GM21737 (cell line): Measurements from ENCODE around the gene DEFB118.
"Not testable (repeated sequence)": the region's sequence is repeated elsewhere in the genome, so short reads cannot be mapped to it uniquely, and the experiment has no call there.

Experiments used
- ATAC-seq: cut with Tn5 transposase; IDR thresholded peaks from one replicate; pipeline ENCODE4 v1.9.1; 2021; ENCODE audit warnings: mild to moderate bottlenecking, moderate library complexity; ENCODE audit not compliant: unreplicated experiment

The DEFB118 gene, protein sequence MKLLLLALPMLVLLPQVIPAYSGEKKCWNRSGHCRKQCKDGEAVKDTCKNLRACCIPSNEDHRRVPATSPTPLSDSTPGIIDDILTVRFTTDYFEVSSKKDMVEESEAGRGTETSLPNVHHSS

DNA sequence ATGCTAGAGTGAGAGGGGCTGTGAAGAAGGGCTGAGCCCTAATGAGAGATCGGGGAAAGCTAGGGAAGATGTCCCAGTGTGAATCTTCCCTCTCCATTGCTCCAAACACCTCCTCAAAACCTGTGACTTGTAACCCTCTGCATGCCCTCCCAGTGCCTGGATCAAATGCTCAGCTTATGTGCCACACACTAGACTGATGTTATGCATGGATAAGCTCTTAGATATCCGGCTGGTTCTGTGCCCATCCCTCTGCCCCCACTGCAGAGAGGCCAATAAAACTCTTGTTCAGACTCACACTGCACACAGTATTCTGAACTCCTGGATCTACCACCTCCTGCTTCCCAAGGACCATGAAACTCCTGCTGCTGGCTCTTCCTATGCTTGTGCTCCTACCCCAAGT is at the start of gene DEFB118:
TSS of gene DEFB118 (plus strand) at position 301 of the 400 bp plus-strand sequence. CDS start at position 351, 50 bp downstream.
- no peak for ATAC-seq

DNA sequence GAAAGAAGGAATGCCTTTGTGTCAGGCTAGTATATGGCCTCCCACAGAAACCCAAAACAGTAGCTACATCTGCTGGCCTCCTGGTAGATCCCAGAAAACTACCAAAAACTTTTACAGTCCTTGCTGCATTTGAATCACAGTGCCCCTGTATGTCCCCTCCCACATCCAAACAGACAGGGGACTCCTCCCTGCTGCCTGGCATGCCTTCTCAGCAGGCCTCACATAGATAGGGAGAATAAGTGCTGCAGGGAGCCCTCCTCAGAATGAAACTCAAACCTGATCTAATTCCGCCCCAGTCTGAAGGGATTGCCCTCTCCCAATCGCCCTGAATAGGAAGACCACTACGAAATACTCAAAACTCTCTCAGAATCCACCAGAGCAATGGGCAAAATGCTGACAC is 45.9 kb upstream of the DEFB118 start:
- no peak for ATAC-seq

DNA sequence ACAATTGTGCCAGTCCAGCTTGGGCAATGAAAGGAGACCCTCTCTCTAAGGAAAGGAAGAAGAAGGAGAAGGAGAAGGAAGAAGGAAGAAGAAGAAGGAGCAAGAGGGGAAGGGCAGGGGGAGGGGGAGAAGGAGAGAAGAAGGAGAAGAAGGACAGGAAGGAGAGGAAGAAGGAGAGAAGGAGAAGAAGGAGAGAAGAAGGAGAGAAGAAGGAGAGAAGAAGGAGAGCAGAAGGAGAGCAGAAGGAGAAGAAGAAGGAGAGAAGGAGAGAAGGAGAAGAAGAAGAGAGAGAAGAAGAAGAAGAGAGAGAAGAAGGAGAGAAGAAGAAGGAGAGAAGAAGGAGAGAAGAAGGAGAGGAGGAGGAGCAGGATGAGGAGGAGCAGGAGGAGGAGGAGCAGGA is 37.5 kb upstream of the DEFB118 start:
- ATAC-seq = no peak

DNA sequence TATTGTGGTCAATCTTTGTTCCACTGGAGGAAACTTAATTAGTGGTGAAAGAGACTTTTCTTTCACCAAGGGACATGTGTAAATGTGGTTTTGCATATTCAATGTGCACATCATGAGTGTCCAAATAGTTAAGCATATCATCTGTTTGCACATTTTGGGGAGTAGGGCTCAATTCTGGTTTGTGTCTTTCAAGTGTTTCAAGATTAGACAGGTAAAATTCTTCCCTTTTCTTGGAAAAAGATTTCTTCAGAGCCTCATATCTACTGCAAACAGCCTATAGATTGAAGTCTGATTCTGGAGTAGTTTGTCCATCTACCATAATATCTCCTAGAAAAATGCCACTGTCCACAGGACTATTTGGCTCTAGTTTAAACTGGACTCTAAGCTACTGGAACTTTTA is 26.9 kb upstream of the DEFB118 start:
- no peak for ATAC-seq

DNA sequence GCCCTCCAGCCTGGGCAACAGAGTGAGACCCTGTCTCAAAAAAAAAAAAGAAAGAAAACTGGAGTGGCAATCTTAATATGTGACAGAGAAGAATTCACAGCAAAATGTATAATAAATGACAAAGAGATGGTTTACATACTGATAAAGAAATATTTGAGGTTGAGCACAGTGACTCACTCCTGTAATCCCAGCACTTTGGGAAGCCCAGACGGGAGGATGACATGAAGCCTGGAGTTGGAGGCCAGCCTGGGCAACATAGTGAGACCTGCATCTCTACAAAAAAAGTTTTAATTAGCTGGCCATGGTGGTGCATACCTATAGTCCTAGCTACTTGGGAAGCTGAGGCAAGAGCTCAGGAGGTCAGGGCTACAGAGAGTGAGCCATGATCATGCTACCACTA is 12.4 kb upstream of the DEFB118 start:
- ATAC-seq = no peak

DNA sequence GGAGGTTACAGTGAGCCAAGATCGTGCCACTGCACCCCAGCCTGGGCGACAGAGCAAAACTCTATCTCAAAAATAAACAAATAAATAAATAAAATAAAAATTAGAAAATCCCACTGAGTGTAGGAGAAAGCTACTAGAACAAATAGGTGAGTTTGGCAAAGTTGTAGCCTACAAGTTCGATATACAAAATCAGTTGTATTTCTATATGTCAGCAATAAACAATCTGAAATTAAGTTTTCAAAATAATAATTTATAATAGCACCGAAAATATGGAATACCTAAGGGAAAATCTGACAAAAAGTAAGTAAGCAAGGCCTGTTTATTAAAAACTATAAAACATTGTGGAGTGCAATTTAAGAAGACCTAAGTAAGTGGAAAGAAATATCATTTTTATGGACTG is 5.1 kb upstream of the DEFB118 start:
- ATAC-seq = no peak

DNA sequence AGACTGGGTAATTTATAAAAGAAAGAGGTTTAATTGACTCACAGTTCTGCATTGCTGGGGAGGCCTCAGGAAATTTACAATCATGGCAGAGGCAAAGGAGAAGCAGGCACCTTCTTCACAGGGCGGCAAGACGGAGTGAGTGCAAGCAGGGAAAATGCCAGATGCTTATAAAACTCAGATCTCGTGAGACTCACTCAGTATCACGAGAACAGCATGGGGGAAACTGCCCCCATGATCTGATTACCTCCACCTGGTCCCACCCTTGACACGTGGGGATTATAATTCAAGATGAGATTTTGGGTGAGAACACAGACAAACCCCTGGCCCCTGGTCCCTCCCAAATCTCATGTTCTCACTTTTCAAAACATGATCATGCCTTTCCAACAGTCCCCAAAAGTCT is 4.1 kb upstream of the DEFB118 start:
- ATAC-seq = not testable (repeated sequence)

DNA sequence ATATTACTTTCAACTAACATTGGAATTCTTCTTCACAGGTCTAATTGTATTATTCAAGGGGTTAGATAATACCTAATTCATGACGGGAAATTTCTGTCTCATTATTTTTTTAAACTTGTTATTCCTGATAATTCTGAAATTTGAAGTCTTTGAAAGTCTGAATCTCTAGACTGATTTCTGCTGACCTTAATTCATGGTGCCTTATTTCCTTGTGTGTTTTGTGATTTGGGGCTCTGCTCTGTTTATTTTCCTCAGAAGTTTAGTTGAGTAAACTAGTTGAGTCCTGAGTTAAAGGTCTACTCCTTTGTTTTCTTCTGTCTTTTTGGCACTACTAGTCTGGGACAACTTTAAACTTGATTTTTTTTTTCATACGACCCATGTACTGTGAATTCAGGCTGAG is 5.9 kb downstream of the DEFB118 start:
- no peak for ATAC-seq

DNA sequence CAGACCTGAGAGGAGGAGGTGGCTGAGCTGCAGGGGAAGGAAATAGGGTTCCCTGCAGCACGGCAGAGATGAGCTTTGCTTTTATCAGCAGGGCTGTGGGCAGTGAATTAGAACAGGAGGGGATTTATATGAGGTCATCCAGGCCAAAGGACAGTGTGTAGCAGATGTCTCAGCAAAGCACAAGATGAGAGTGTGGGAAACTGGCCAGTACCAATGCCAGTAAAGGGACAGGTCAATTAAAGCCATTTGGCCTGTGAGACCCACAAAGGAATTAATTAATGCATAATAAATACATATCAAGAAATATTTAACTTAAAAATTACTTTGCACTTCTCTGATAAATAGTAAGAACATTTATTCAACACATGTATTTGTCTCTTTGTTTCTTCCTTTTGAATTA is 22.1 kb downstream of the DEFB118 start, which contains the start of gene DEFB119:
TSS of gene DEFB119 (minus strand) at position 101 of the 400 bp plus-strand sequence. CDS start 107 bp downstream, outside the sequence.
- ATAC-seq = no peak

DNA sequence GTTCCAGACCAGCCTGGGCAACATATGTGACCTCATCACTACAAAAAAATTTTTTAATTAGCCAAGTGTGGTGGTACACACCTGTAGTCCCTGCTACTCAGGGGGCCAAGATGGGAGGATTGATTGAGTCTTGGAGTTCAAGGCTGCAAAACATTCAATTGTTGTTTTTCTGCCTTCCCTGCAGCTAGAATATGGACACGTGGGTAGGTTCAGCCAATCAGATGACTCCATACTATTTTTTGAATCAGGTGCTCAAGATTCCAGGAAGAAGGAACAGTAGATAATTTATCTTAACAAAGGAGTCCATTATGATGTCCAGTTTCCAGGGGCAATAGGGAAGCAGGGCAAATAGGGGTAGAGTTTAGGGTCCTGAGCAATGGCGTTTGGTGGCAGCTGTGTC is 24.4 kb downstream of the DEFB118 start:
- ATAC-seq = no peak

DNA sequence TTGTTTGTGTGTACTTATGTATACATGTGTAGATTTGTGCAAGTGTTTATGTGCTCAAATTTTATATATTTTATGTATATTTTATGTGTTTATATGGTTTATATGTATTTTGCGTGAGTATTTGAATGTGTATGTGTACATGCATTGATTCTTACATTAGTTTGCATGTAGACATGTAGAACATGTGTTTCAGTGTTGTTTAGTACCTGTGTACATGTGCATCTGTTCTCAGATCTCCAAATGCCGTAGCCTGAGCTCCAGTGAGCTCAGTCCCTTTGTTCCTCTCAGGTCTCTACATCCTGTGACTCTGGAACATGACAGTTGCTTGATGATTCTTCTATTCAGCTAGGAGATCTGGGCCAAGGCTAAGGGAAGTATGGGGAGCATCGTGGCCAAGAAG is 26.5 kb downstream of the DEFB118 start:
- no peak for ATAC-seq

DNA sequence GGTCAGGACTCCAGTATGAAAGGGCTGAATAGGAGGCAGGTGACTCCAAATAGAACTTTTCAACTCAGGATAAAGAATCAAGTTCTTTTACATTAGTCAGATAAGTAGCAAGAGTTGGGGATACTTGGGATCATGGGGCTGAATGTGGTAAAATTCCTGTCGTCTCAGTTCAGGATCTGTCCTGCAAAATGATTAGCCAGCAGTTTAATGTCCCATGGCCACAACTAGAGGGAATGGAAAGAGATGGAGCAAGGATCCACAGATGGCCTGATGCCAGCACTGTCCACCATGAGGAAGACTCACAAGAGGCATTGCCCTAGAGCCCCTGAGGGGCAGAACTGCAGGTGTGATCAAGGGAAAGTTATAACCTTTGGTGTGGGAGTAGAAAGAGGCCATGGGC is 35.5 kb downstream of the DEFB118 start:
- ATAC-seq = no peak

DNA sequence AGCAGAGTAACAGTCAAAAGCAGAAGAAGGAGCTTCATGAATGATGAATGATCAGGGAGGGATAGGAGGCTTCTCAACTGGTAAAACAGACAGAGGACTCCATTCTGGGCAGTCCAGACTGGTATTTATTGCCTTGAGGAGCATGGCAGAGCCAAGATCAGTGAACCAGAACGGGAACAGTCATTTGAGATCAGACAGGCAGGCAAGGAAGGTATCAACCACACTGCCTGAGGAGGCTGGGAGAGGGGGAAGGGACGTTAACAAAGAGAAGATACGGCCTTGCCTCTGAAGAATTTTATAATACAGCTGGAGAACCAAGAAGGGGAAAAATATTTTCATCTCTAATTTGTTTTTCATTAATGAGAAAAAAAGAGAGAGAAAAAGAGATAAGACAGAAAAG is 37.7 kb downstream of the DEFB118 start, which contains the start of gene DEFB121:
TSS of gene DEFB121 (minus strand) at position 101 of the 400 bp plus-strand sequence. CDS start at position 38, 63 bp downstream.
- ATAC-seq = no peak

DNA sequence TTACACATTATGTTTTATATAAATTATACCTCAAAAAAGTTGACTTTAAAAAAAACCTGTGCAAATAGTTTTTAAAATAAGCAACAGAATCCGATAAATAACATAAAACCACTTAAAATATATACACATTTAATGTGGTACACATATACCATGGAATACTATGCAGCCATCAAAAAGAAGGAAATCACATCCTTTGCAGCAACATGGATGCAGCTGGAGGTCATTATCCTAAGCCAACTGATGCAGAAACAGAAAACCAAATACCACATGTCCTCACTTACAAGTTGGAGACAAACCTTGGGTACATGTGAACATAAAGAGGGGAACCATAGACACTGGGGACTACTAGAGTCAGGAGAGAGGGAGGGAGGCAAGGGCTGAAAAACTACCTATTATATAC is 41.6 kb downstream of the DEFB118 start:
- ATAC-seq = no peak

DNA sequence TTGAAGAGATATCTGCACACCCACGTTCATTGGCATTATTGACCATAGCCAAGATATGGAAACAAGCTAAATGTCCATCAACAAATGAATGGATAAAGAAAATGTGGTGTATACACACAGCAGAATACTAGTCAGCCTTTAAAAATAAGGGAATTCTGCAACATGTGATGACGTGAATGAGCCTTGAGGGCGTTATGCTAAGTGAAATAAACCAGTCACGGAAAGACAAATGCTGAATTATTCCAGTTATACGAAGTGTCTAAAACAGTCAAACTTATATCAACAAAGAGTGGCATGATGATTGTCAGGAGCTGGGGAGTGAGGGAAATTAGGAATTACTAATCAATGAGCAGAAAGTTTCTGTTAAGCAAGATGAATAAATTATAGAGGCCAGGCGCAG is 46.0 kb downstream of the DEFB118 start:
- ATAC-seq = no peak

DNA sequence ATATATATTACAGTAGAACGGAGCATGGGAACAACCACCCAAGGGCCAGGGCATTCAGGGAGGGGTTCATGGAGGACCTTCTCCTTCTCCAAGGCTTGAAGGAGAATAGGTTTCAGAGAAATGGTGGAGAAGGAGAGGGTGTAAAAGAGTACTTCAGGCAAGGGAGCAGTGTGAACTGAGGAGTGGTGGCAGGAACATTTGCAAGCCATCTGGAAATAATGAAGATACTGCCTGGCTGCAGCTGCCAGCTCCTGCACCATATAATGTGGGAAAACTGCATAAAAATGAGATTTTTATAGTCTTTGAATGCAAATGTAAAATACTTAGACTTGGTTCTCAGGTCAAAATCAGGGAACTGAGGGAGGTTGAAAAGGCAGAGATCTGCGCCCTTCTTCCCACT is 47.3 kb downstream of the DEFB118 start:
- no peak for ATAC-seq

DNA sequence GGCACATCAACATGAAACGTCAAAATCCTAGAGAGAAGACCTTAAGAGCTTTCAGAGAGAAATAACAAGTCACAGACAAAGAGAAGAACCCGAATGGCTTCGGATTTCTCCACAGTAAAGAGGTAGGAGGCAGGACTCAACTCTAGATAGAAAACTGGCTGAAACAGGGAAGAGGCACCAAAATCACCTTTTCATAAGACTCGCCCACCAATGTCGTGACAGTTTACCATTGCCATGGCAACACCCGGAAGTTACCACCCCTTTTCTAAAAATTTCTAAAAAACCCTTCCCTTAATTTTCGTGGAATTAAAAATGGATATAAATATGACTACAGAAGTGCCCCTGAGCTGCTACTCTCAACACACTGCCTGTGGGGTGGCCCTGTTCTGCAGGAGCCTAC is 49.9 kb downstream of the DEFB118 start:
- no peak for ATAC-seq
